ENCODE measurements around the gene ASIC2.
"Not testable (repeated sequence)": the region's sequence is repeated elsewhere in the genome, so short reads cannot be mapped to it uniquely, and the experiment has no call there.

GRCh38 chr17:32987453-32987805, 305.7 kb downstream of the ASIC2 start:
- not testable (repeated sequence) for TF ChIP-seq CTCF (conservative IDR thresholded peaks at IDR 0.05; ENCODE audit: low read depth in 2 of 2); EZH2phosphoT487 (IDR thresholded peaks at IDR 0.05; ENCODE audit: unreplicated experiment); EZH2 (IDR thresholded peaks at IDR 0.05; ENCODE audit: low read depth, unreplicated experiment); POLR2AphosphoS5 (IDR thresholded peaks at IDR 0.05; ENCODE audit: low read depth); CREB1 (CRISPR knock-in tag; IDR thresholded peaks at IDR 0.05; ENCODE audit: low read depth); REST (IDR thresholded peaks at IDR 0.05; ENCODE audit: unreplicated experiment); STAT1 (IDR thresholded peaks at IDR 0.05; ENCODE audit: unreplicated experiment)
